Nephron progenitor cell (in vitro differentiated cells): ENCODE results near the gene HMCN1.
"Not testable (repeated sequence)": the region's sequence is repeated elsewhere in the genome, so short reads cannot be mapped to it uniquely, and the experiment has no call there.

Source experiments
- DNase-seq: peaks from one replicate; pipeline ENCODE4 v3.0.0; 2021
- H3K27ac Mint-ChIP-seq: 2 replicates; pipeline ENCODE4 v1.8.0; 2021; ENCODE audit warnings: mild to moderate bottlenecking, moderate library complexity, mixed read lengths
- H3K27me3 Mint-ChIP-seq: 2 replicates; pipeline ENCODE4 v1.8.0; 2021; ENCODE audit warnings: mild to moderate bottlenecking, low read depth, mixed read lengths; ENCODE audit not compliant: poor library complexity
- H3K36me3 Mint-ChIP-seq: 2 replicates; pipeline ENCODE4 v1.8.0; 2021; ENCODE audit warnings: low read depth, mixed read lengths
- H3K4me1 Mint-ChIP-seq: 2 replicates; pipeline ENCODE4 v1.8.0; 2021; ENCODE audit warnings: mixed read lengths
- H3K4me3 Mint-ChIP-seq: 2 replicates; pipeline ENCODE4 v1.8.0; 2021; ENCODE audit warnings: mild to moderate bottlenecking, moderate library complexity, mixed read lengths
- H3K9me3 Mint-ChIP-seq: 2 replicates; pipeline ENCODE4 v1.8.0; 2021; ENCODE audit warnings: mild to moderate bottlenecking, moderate library complexity, mixed read lengths
- CTCF ChIP-seq: fragments of 200-600 bp; sonication (generic); IDR thresholded peaks from 2 replicates; pipeline ENCODE4 v1.5.0; 2021; ENCODE audit warnings: antibody characterized with exemption

The HMCN1 gene

GRCh38 chr1:186202776-186203175 is 468.6 kb downstream of the HMCN1 start:
- H3K27me3 Mint-ChIP-seq, result no peaks in the 10 kb centered on the region
- DNase-seq, result no peak
- no peaks in the 10 kb centered on the region for H3K4me1 Mint-ChIP-seq
- no peak for TF ChIP-seq CTCF
- H3K36me3 Mint-ChIP-seq, result no peaks in the 10 kb centered on the region
- no peak overlapping the region for H3K4me3 Mint-ChIP-seq
- H3K27ac Mint-ChIP-seq, result no peak overlapping the region
- no peaks in the 10 kb centered on the region for H3K9me3 Mint-ChIP-seq

GRCh38 chr1:186206048-186206570 is 471.9 kb downstream of the HMCN1 start:
- TF ChIP-seq CTCF, result no peak
- Mint-ChIP-seq H3K27ac (no peak overlapping the region), H3K4me1 (peaks cover 7% of the 10 kb centered on the region), H3K27me3 (no peaks in the 10 kb centered on the region), H3K9me3 (no peaks in the 10 kb centered on the region), H3K36me3 (no peaks in the 10 kb centered on the region), H3K4me3 (no peak overlapping the region)
- DNase-seq, result no peak

GRCh38 chr1:186207391-186208085 is 473.3 kb downstream of the HMCN1 start:
- Mint-ChIP-seq H3K4me3 (no peak overlapping the region), H3K27me3 (no peaks in the 10 kb centered on the region), H3K27ac (no peak overlapping the region), H3K9me3 (no peaks in the 10 kb centered on the region), H3K4me1 (peaks cover 7% of the 10 kb centered on the region), H3K36me3 (no peaks in the 10 kb centered on the region)
- DNase-seq, result no peak
- no peak for TF ChIP-seq CTCF

- no peak for TF ChIP-seq CTCF
- Mint-ChIP-seq H3K4me3 (no peak overlapping the region), H3K9me3 (no peaks in the 10 kb centered on the region), H3K27ac (no peak overlapping the region), H3K4me1 (peaks cover 7% of the 10 kb centered on the region), H3K36me3 (no peaks in the 10 kb centered on the region), H3K27me3 (no peaks in the 10 kb centered on the region)
- DNase-seq, result no peak
These were observed 474.4 kb downstream of the HMCN1 start for GRCh38 chr1:186208405-186209129.

- no peak for TF ChIP-seq CTCF
- no peak overlapping the region for H3K4me3 Mint-ChIP-seq
- H3K36me3 Mint-ChIP-seq, result no peaks in the 10 kb centered on the region
- DNase-seq, result no peak
- H3K9me3 Mint-ChIP-seq, result no peaks in the 10 kb centered on the region
- no peaks in the 10 kb centered on the region for H3K27me3 Mint-ChIP-seq
- peaks cover 7% of the 10 kb centered on the region for H3K4me1 Mint-ChIP-seq
- no peak overlapping the region for H3K27ac Mint-ChIP-seq
These were observed 476.1 kb downstream of the HMCN1 start for GRCh38 chr1:186210258-186210657.

DNA sequence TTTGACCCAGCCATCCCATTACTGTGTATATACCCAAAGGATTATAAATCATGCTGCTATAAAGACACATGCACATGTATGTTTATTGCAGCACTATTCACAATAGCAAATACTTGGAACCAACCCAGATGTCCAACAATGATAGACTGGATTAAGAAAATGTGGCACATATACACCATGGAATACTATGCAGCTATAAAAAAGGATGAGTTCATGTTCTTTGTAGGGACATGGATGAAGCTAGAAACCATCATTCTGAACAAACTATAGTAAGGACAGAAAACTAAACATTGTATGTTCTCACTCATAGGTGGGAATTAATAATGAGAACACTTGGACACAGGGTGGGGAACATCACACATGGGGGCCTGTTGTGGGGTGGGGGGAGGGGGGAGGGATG is 477.4 kb downstream of the HMCN1 start:
- H3K4me3 Mint-ChIP-seq, H3K27ac Mint-ChIP-seq, H3K9me3 Mint-ChIP-seq, H3K36me3 Mint-ChIP-seq, DNase-seq, H3K4me1 Mint-ChIP-seq, H3K27me3 Mint-ChIP-seq: not testable (repeated sequence)
